CD4-positive, alpha-beta T cell treated with Interleukin-2 at 100 ng/mL for 4 hours (primary cell): ENCODE data around the gene PRPF40B.

Source experiments
- DNase-seq: peaks from one replicate; pipeline ENCODE4 v3.0.0-alpha.2; 2020; ENCODE audit warnings: low spot score

PRPF40B gene

GRCh38 chr12:49635656-49636055 is 12.3 kb downstream of the PRPF40B start:
- no peak for DNase-seq

- DNase-seq: no peak
Measured at GRCh38 chr12:49636574-49636973, 13.2 kb downstream of the PRPF40B start.

GRCh38 chr12:49636979-49637755 is 13.8 kb downstream of the PRPF40B start:
- peak; percentile 66 for DNase-seq

- DNase-seq: no peak
Measured at GRCh38 chr12:49641748-49642369, 18.5 kb downstream of the PRPF40B start.

- DNase-seq: no peak
Measured at GRCh38 chr12:49642370-49642802, 19.0 kb downstream of the PRPF40B start.

GRCh38 chr12:49643135-49643534 is 19.8 kb downstream of the PRPF40B start:
- DNase-seq: no peak

GRCh38 chr12:49643961-49644619 is 20.7 kb downstream of the PRPF40B start:
- no peak for DNase-seq

GRCh38 chr12:49644620-49644994 is 21.2 kb downstream of the PRPF40B start:
- peak; percentile 85 for DNase-seq

- DNase-seq: no peak
Measured at GRCh38 chr12:49645146-49646039, 22.0 kb downstream of the PRPF40B start.

GRCh38 chr12:49646331-49646830 is 23.0 kb downstream of the PRPF40B start:
- DNase-seq: no peak

- no peak for DNase-seq
Measured at GRCh38 chr12:49646871-49647654, 23.7 kb downstream of the PRPF40B start.

- DNase-seq: no peak
Measured at GRCh38 chr12:49647827-49648711, 24.7 kb downstream of the PRPF40B start.

- no peak for DNase-seq
Measured at GRCh38 chr12:49648712-49649003, 25.3 kb downstream of the PRPF40B start.

- no peak for DNase-seq
Measured at GRCh38 chr12:49649445-49649844, 26.1 kb downstream of the PRPF40B start.

- no peak for DNase-seq
Measured at GRCh38 chr12:49649892-49650291, 26.5 kb downstream of the PRPF40B start.

- DNase-seq: no peak
Measured at GRCh38 chr12:49651855-49652254, 28.5 kb downstream of the PRPF40B start.

GRCh38 chr12:49652921-49653520 is 29.7 kb downstream of the PRPF40B start:
- DNase-seq: no peak

- DNase-seq: no peak
Measured at GRCh38 chr12:49654715-49655114, 31.4 kb downstream of the PRPF40B start.

- no peak for DNase-seq
Measured at GRCh38 chr12:49655595-49656236, 32.4 kb downstream of the PRPF40B start.
